Uterus (tissue), 2 donors: ENCODE results near the gene FBXO34.

ENCODE experiments used
- CTCF ChIP-seq, 4 experiments: fragments of 200-600 bp in 2 of 4; fragments of 450-650 bp in 2 of 4; sonication (generic) in 2 of 4; IDR thresholded peaks; one replicate each; pipeline ENCODE4 v1.5.1; 2016 to 2019; ENCODE audit warnings: antibody characterized with exemption in 4 of 4, mild to moderate bottlenecking in 2 of 4, moderate library complexity in 1 of 4
- POLR2A ChIP-seq, 2 donors: fragments of 450-650 bp; IDR thresholded peaks; one replicate each; pipeline ENCODE4 v1.6.1; 2016; ENCODE audit warnings: antibody characterized with exemption in 2 of 2, mild to moderate bottlenecking in 1 of 2, moderate library complexity in 1 of 2

GRCh38 chr14:55359307-55359706 lies 88.1 kb downstream of the FBXO34 start:
- no peak for TF ChIP-seq CTCF (IDR thresholded peaks at IDR 0.05)
- no peak for TF ChIP-seq POLR2A (IDR thresholded peaks at IDR 0.05)
